AG09309 (cell line): ENCODE data around the gene SLC25A41.
"Not testable (repeated sequence)": the region's sequence is repeated elsewhere in the genome, so short reads cannot be mapped to it uniquely, and the experiment has no call there.

Source experiments
- DNase-seq: peaks from one replicate; pipeline ENCODE4 v3.0.0-alpha.2; 2010; ENCODE audit warnings: low read depth
- H3K4me3 ChIP-seq: 2 replicates; pipeline ENCODE4 v1.5.1; 2011; ENCODE audit warnings: mild to moderate bottlenecking, low read depth, low read length, moderate library complexity; ENCODE audit not compliant: control insufficient read depth
- CTCF ChIP-seq: IDR thresholded peaks from 2 replicates; pipeline ENCODE4 v1.5.1; 2011; ENCODE audit warnings: mild to moderate bottlenecking, low read depth, low read length, inconsistent platforms; ENCODE audit not compliant: insufficient read depth, control insufficient read depth; ENCODE audit errors: missing control alignments

SLC25A41 gene

GRCh38 chr19:6412447-6413091, 21.0 kb downstream of the SLC25A41 start:
- DNase-seq = no peak
- no peak overlapping the region for H3K4me3 ChIP-seq
- TF ChIP-seq CTCF = peak; percentile 49

DNA sequence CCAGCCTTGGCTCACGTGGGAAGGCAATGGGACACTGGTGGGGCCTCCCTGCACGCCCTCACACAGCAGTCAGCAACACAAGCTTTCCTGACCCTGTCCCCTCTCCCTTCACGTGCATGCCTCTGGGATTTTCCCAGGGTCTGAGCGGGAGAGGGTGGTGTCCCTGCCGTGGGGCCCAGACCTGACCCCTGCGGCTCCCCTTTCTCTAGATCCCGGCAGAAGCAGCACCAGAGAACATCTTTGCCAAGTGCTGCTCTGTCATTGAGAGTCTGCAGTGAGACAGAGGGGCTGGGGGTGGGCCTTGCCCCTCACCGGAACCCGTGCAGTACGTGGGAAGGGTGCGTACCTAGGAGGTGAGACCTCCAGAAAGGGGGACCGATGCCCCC, 21.5 kb downstream of the SLC25A41 start:
- no peak for TF ChIP-seq CTCF
- H3K4me3 ChIP-seq = no peak overlapping the region
- no peak for DNase-seq

DNA sequence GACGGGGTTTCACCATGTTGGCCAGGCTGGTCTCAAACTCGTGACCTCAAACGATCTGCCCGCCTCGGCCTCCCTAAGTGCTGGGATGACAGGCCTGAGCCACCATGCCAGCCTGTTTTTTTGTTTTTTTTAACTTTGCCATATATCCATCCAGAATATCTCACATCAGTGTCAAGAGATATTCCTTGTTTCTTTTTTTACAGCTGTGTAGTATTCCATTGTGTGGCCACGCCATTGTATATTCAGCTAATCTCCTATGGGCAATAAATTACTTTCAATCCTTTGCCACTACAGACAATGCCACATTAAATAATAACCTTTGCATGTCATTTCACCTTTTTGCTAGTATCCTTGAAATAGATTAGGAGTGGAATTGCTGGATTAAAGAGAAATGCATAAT, 24.2 kb downstream of the SLC25A41 start:
- no peak for TF ChIP-seq CTCF
- DNase-seq = no peak
- H3K4me3 ChIP-seq = no peak overlapping the region

DNA sequence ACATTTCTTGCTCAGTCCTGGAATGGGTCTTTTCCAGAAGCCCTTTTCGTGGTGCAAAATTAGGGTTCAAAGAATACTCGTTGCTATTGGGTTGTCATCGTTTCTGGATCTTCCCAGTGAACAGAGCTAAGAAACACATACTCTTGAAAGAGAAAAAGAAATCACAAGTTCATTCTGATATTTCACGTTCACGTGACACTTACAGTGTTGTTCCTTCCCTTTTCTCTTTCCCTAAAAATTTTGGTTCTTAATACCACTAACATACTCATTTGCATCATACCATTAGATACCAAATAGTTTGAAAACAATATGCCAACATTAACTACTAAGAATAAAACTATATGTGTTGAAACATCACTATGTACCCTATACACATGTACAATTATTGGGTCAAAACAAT, 27.2 kb downstream of the SLC25A41 start:
- no peak for DNase-seq
- H3K4me3 ChIP-seq = no peak overlapping the region
- no peak for TF ChIP-seq CTCF

DNA sequence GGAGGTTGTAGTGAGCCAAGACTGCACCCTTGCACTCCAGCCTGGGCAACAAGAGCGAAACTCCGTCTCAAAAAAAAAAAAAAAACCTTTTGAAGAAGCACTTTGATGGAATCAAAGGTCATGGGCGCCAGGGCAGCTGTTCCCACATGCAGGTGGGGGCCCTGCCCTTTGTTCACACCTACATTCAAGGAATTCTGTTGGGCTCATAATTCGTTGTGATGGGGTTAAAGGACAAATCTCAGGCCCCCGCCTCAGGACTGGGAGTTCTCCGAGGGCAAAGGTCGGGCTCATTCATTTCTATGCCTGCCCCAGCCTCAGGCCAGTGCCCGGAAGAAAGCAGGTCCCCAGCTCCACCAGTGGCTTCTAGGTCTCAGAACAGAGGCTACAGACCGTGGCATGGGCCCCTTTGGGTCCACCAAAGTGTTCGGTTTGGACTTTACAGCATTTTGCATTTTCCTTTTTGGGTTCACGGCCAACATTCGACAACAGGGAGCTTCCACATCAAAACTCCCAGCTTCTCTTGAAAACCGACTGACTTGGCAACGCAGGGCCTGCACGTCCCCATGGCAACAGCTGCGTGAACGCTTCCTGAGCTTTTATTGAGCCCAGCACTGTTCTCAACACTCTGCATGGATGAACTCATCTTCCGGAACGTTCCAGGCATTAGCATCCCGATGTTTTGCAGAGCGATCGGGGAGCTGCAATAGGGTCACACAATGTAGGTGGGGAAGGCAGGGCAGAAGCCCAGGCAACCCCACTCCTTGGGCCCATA, 30.5 kb downstream of the SLC25A41 start:
- no peak overlapping the region for H3K4me3 ChIP-seq
- DNase-seq = no peak
- TF ChIP-seq CTCF = no peak

DNA sequence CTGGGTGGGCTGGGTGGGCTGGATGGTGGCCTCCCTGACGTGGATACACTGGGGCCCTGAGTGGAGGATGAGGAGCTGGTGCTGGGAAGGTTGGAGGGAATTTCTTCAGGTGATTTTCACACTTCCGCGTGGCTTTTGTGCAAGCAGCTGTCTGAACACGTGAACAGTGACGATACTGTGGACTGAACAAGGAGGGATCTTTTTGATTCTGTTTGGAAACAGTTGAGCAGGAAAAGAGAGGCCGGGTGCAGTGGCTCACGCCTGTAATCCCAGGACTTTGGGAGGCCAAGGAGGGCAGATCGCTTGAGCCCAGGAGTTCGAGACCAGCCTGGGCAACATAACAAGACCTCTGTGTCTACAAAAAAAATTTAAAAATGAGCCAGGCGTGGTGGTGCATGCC, 31.5 kb downstream of the SLC25A41 start:
- DNase-seq = no peak
- no peak overlapping the region for H3K4me3 ChIP-seq

DNA sequence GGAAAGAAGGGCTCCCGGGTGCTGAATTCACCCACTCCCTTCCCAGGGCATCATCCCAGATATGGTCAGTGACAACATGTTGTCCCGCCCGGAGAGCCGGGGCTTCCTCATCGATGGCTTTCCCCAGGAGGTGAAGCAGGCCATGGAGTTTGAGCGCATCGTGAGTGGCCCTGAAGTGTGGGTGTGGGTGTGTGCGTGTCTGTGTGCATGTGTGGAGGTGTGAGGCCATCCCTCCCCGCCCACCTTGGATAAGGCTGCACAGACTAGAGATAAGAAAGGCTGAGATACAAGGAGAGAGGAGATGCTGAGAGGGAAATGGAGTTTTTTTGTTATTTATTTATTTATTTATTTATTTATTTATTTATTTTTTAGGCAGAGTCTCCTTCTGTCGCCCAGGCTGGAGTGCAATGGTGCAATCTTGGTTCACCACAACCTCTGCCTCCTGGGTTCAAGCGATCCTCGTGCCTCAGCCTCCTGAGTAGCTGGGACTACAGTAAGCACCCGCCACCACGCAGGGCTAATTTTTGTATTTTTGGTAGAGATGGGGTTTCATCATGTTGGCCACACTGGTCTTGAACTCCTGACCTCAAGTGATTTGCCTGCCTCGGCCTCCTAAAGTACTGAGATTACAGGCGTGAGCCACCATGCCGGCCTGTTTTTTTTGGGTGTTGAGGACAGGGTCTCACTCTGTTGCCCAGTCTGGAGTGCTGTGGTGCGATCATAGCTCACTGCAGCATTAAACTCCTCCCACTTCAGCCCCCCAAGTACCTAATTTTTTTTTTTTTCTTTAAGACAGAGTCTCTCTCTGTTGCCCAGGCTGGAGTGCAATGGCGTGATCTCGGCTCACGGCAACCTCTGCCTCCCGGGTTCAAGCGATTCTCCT, 33.3 kb downstream of the SLC25A41 start:
- not testable (repeated sequence) for H3K4me3 ChIP-seq

More for the DNA sequence above, 31.5 kb downstream of the SLC25A41 start:
- TF ChIP-seq CTCF = no peak

More for the DNA sequence above, 33.3 kb downstream of the SLC25A41 start:
- not testable (repeated sequence) for DNase-seq
